Cardiac fibroblast (primary cell): Measurements from ENCODE around the gene CEBPG.

ENCODE experiments used
- DNase-seq, 2 donors: peaks; one replicate each; pipeline versions ENCODE4 v3.0.0 to v3.0.0-alpha.2; 2010; ENCODE audit warnings: low read depth in 2 of 2
- H3K4me3 ChIP-seq, 2 donors: replicated peaks in 1 of 2; 1 replicate in 1 of 2; 2 replicates in 1 of 2; pipeline ENCODE4 v1.5.1; 2011; ENCODE audit warnings: low read depth in 2 of 2, low read length in 2 of 2, mild to moderate bottlenecking in 2 of 2, moderate library complexity in 1 of 2
- CTCF ChIP-seq: IDR thresholded peaks from one replicate; pipeline ENCODE4 v1.5.1; 2011; ENCODE audit warnings: low read depth, mild to moderate bottlenecking, low read length, inconsistent platforms

Gene CEBPG

GRCh38 chr19:33368074-33368864, 5.2 kb upstream of the CEBPG start:
- peak in 1 of 2 donors; percentile 36 for DNase-seq
- no peak for TF ChIP-seq CTCF
- no peak overlapping the region for H3K4me3 ChIP-seq

- DNase-seq: no peak
- no peak overlapping the region for H3K4me3 ChIP-seq
- no peak for TF ChIP-seq CTCF
These were observed 2.7 kb upstream of the CEBPG start for GRCh38 chr19:33370783-33371182.

- H3K4me3 ChIP-seq: peak overlapping the region; percentile 57 to 73
- TF ChIP-seq CTCF: no peak
- DNase-seq: peak in 1 of 2 donors; percentile 43
These were observed 766 bp downstream of the CEBPG start for GRCh38 chr19:33374236-33374714.

GRCh38 chr19:33375156-33375836, 1.8 kb downstream of the CEBPG start:
- TF ChIP-seq CTCF: no peak
- no peak for DNase-seq
- peak overlapping the region in 1 of 2 donors; percentile 73 for H3K4me3 ChIP-seq

GRCh38 chr19:33375837-33376159, 2.3 kb downstream of the CEBPG start:
- DNase-seq: peak; percentile 36 to 43
- no peak overlapping the region for H3K4me3 ChIP-seq
- TF ChIP-seq CTCF: no peak

GRCh38 chr19:33376423-33376822, 2.9 kb downstream of the CEBPG start:
- H3K4me3 ChIP-seq: no peak overlapping the region
- TF ChIP-seq CTCF: no peak
- peak; percentile 86 for DNase-seq
